ENCODE measurements around the gene TTC29.
"Not testable (repeated sequence)": the region's sequence is repeated elsewhere in the genome, so short reads cannot be mapped to it uniquely, and the experiment has no call there.

Gene TTC29

DNA sequence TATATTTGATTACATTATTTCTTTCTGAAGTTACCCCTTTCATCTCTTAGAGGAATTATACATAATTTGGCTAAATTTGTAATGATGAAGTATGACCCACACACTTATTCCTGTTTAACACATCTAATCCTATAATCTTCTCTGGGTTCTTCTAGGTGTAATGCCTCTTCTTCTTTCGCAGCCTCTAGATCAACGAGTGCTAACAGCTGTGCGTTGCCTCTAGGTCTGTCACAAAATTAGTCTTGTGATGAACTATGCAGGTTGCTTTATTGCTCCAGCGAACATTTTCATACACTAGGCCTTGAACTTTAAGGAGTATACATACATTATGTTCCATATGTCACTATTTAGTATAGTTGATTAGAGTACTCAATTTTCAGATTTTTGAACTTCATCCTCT lies 89.9 kb downstream of the TTC29 start:
- DNase-seq = no peak

DNA sequence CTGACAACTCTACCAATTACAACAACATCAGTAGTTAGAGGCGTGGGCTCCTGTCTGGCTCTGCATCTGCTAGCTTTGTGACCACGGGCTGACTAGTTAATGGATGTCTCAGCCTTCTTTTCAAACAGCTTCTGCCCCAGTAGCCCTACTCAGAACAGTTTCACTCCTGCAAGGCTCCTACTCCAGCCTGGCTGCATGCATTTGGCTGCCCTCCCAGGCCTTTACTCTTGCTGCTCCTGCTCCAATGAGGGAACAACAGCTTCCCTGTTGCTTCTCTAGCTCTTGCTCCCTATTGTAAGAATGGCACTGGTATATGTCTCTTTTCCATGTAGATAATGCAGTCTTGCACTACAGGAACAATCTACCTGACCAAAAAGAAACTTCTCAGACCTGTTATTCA lies 93.3 kb downstream of the TTC29 start:
- no peak for DNase-seq

- no peak for DNase-seq
Observed at GRCh38 chr4:146847345-146847744, 98.3 kb downstream of the TTC29 start.

- DNase-seq = no peak
Observed at GRCh38 chr4:146846882-146847281, 98.8 kb downstream of the TTC29 start.

- DNase-seq = no peak
Observed at GRCh38 chr4:146844761-146845160, 100.9 kb downstream of the TTC29 start.

DNA sequence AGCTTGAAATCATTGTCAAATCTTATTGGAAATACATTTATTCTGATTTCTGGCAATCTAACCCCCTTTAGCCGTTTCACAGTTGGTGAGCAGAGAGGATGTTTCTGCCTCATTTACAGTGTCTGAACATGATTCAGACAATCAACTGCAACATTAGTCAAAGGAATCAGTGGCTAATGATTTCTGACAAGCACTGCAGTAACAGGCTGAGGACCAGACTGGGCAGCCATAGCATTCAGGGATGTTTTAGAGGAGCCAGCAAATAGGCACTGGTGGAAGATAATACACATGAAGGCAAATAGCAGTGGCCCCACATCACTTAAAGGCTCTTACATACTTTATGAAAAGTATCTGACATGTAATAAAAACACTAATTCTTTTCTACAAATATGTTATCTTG lies 102.8 kb downstream of the TTC29 start:
- DNase-seq = no peak

DNA sequence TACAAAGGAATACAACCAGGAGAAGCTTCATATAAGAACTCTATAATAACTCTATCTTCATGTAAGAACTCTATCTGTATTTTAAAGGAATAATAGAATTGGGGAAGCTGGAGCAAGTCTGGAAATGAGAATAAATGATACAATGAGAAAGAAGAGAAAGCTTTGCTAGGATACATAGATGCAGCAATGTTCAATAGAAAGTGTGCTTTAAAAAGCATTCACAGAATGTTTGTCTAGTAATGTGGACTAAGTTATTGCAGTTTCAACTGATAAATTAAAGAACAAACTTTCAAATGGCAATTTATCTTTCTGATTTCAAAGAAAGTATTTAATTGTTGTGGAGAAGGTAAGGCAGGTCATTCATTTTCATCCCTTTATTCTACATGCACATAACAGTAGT lies 104.9 kb downstream of the TTC29 start:
- no peak for DNase-seq

- DNase-seq = no peak
Observed at GRCh38 chr4:146835096-146835495, 110.6 kb downstream of the TTC29 start.

GRCh38 chr4:146834263-146835034 lies 111.2 kb downstream of the TTC29 start:
- no peak for DNase-seq

DNA sequence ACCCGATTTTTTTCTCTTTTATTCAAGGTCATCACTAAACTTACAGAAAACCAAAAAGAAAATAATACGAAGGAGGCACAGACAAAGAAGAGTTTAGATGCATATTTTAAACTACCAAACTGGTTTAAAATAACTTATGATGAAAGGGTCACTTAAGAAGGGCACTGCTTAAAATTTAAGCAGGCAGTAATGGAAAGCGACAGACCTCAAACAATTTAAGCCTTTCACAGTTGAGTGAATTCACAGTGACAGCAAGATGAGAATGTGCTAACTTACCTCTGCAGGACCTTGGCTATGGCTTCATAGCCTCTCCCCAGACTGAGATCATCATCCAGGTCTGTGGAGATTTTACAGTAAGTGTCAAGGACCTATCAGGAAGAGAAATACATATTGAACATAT lies 112.1 kb downstream of the TTC29 start:
- DNase-seq = no peak

DNA sequence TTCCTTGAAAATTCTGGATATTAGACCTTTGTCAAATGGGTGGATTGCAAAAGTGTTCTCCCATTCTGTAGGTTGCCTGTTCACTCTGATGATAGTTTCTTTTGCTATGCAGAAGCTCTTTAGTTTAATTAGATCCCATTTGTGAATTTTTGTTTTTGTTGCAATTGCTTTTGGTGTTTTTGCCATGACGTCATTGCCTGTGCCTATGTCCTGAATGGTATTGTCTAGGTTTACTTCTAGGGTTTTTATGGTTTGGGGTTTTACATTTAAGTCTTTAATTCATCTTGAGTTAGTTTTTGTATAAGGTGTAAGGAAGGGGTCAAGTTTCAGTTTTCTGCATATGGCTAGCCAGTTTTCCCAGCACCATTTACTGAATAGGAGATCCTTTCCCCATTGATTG lies 122.7 kb downstream of the TTC29 start:
- not testable (repeated sequence) for DNase-seq

DNA sequence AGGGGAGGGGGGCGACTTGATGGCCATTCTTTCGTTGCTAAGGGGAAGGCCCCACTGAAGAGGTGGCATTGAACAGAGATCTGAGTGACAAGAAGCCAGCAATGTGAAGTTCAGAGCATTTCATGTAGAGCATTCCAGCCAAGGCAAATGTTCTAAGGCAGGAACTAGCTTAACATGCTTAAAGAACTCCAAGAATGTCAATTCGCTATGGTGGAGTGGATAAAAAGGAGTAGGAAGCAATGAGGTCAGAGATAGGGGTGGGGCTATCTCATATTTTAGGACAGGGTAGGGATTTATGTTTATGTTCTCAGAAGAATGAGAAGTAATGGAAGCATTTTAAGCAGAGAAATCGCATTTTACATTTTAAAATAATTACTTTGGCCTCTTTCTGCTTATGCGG lies 130.9 kb downstream of the TTC29 start:
- DNase-seq = no peak

DNA sequence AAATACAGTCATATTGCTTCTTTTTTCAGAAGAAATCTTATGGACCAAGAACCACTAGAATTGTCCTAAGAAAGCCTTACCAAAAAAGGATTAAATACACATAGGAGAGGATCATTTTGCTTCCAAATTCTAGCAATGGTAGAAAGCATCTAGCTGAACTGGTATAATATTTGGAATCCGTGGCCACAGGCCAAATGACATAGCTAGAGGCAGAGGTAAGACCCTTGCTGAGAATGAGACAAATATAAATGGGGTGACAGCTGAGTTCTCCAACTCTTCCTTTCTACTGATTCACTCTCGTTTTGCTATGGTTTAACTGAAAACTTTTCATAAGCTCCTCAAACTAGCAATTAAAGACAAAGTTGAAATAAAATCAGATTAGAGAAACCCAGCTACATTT lies 150.0 kb downstream of the TTC29 start:
- DNase-seq = no peak

GRCh38 chr4:146793727-146794126 lies 151.9 kb downstream of the TTC29 start:
- DNase-seq = no peak

- DNase-seq = no peak
Observed at GRCh38 chr4:146791439-146791838, 154.2 kb downstream of the TTC29 start.

DNA sequence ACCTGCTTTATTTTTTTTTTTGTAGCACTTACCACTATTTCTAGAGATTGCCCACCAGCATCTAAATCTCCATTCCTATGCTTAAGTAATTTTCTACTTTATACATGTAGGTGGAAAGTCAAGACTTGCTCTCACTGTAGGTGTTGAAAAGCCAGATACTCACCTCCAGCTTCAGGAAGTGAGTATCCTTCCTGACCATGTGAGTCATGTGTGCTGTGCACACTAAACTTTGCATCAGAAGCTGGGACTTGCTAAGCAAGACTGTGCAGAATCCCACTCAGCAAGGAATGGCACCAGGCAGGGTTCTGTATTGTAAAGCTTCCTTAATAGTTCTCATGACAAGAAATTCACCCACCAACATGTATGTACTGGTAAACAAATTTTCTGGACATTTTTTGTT lies 155.1 kb downstream of the TTC29 start:
- DNase-seq = no peak

GRCh38 chr4:146787731-146788130 lies 157.9 kb downstream of the TTC29 start:
- DNase-seq = no peak

DNA sequence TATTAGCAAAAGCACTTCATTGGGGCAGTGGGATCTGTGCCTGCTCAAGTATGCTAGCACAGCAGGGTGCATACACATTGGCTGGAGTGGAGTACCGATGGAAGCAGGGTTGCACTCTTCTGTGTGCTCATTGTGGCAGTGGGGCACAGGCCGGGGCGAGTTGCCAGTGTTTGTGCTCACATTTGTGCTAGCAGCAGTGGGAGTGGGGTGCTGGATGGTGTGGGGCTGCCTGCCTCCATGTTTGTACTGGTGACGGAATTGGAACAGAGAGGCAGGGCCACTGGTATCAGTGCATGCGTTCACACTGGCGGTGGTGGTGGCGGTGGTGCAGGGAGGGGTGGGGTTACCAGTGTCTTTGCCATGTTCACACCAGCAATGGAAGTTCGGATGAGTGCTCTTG lies 169.0 kb downstream of the TTC29 start:
- no peak for DNase-seq

- DNase-seq = no peak
Observed at GRCh38 chr4:146763560-146763959, 182.1 kb downstream of the TTC29 start.

DNA sequence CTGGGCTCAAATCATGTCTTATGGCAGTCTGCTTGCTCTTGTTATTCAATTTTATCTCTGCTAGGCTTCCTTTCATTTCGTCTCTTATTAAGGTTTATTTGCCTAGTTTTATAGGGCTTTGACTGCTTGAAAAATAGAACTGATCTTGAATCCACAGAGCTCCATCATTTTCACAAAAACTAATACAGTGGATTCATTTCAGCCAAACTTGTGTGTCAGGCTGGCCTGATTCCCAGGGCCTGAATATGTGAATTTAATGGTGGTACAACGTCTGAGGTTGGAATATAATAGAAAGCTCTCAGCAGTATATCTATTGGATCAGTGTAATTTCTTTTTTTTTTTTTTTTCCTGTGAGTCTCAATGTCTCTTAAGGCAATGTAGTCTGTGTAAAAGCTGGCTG lies 183.6 kb downstream of the TTC29 start:
- DNase-seq = no peak

GRCh38 chr4:146742416-146742815 lies 203.2 kb downstream of the TTC29 start:
- DNase-seq = no peak

- DNase-seq = no peak
Observed at GRCh38 chr4:146739182-146739581, 206.5 kb downstream of the TTC29 start.

DNA sequence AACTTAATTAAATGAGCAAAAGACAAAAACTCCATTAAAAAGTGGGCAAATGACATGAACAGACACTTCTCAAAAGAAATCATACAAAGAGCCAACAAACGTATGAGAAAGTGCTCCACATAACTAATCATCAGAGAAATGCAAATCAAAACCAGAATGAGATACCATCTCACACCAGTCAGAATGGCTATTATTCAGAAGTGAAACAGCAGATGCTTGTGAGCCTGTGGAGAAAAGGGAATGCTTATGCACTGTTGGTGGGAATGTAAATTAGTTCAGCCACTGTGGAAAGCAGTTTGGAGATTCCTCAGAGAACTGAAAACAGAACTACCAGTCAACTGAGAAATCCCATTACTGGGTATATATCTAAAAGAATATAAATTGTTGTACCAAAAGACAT lies 222.1 kb downstream of the TTC29 start:
- not testable (repeated sequence) for DNase-seq

GRCh38 chr4:146709956-146710355 lies 235.7 kb downstream of the TTC29 start:
- no peak for DNase-seq

GRCh38 chr4:146699910-146700309 lies 245.8 kb downstream of the TTC29 start:
- no peak for DNase-seq
